GM12878 (cell line): ENCODE results near the gene RNF25. TPM values are rescaled to one million over a fixed set of nuclear protein-coding genes. Genes with fewer than 3 reads are reported as not detected.

Experiments used
- ATAC-seq: fragments of 200-7000 bp; cut with Tn5 transposase; 3 replicates; pipeline ENCODE4 v1.9.1; 2020; ENCODE audit warnings: mild to moderate bottlenecking, moderate library complexity
- BruUV-seq: library from RNA; stranded (reverse); fragments of 400-500 nt; replicated peaks from 2 replicates; lab custom pipeline; 2021; lab: Mats Ljungman, UMichigan
- CTCF ChIA-PET: fragments of 300-600 bp; sonication (Branson Sonifier 250); formaldehyde crosslinking; extraction: SDS; loops from one replicate; lab custom pipeline; 2021; ENCODE audit warnings: inconsistent platforms; lab: Yijun Ruan, JAX
- POLR2A ChIA-PET: fragments of 350-600 bp; formaldehyde crosslinking; extraction: SDS; loops from one replicate; lab custom pipeline; 2021; ENCODE audit warnings: inconsistent platforms; lab: Charles Lee
- RAD21 ChIA-PET: fragments of 300-600 bp; sonication (Branson Sonifier 250); formaldehyde crosslinking; loops from one replicate; lab custom pipeline; 2023; ENCODE audit warnings: antibody characterized with exemption; ENCODE audit not compliant: unreplicated experiment; lab: Charles Lee
- SMC1A ChIA-PET: fragments of 300-600 bp; sonication (Branson Sonifier 250); formaldehyde crosslinking; loops from one replicate; lab custom pipeline; 2023; ENCODE audit not compliant: unreplicated experiment, uncharacterized antibody; lab: Charles Lee
- DNase-seq: peaks from one replicate; pipeline ENCODE4 v3.0.0-alpha.2; 2011; ENCODE audit warnings: low read depth, low spot score
- FAIRE-seq: peaks from 3 replicates; lab custom pipeline; 2011; peaks lifted over from hg19 to GRCh38; lab: Jason Lieb, UNC
- H2AFZ ChIP-seq: 2 replicates; pipeline ENCODE4 v1.6.0; 2011; ENCODE audit warnings: low read depth, low read length, control low read depth; ENCODE audit not compliant: control insufficient read depth
- H3K27ac ChIP-seq: 2 replicates; pipeline ENCODE4 v1.5.1; 2011; ENCODE audit warnings: control low read depth; ENCODE audit not compliant: control insufficient read depth, insufficient read depth
- H3K27me3 ChIP-seq, 2 experiments: replicated peaks in 1 of 2; 2 replicates each; pipeline versions ENCODE4 v1.6.0 to v1.6.1; 2011; ENCODE audit warnings: low read length in 1 of 2; ENCODE audit not compliant: control insufficient read depth in 2 of 2, insufficient read depth in 2 of 2
- H3K36me3 ChIP-seq, 2 experiments: 2 replicates each; pipeline ENCODE4 v1.5.1; 2011; ENCODE audit warnings: low read length in 1 of 2; ENCODE audit not compliant: control insufficient read depth in 2 of 2, insufficient read depth in 2 of 2
- H3K4me1 ChIP-seq: 2 replicates; pipeline ENCODE4 v1.6.1; 2011; ENCODE audit warnings: mild to moderate bottlenecking, low read length, moderate library complexity, mixed read lengths; ENCODE audit not compliant: control insufficient read depth, insufficient read depth
- H3K4me2 ChIP-seq: 2 replicates; pipeline ENCODE4 v1.6.0; 2011; ENCODE audit warnings: control low read depth; ENCODE audit not compliant: control insufficient read depth, insufficient read depth
- H3K4me3 ChIP-seq: fragments of 200-600 bp; sonication (generic); 2 replicates; pipeline ENCODE4 v1.5.1; 2016
- H3K79me2 ChIP-seq: 2 replicates; pipeline ENCODE4 v1.6.0; 2011; ENCODE audit warnings: low read length; ENCODE audit not compliant: control insufficient read depth, insufficient read depth
- H3K9ac ChIP-seq: 2 replicates; pipeline ENCODE4 v1.8.0; 2011; ENCODE audit warnings: low read length, control low read depth, mixed read lengths; ENCODE audit not compliant: control insufficient read depth, insufficient read depth
- H3K9me3 ChIP-seq: replicated peaks from 3 replicates; pipeline ENCODE4 v1.5.1; 2011; ENCODE audit warnings: mild to moderate bottlenecking, low read length; ENCODE audit not compliant: control insufficient read depth, insufficient read depth
- H4K20me1 ChIP-seq: 2 replicates; pipeline ENCODE4 v1.6.0; 2011; ENCODE audit not compliant: control insufficient read depth, insufficient read depth
- BRCA1 ChIP-seq: IDR thresholded peaks from 2 replicates; pipeline ENCODE4 v1.6.1; 2011; ENCODE audit warnings: low read depth, low read length, improper control_type of control experiment
- CREM ChIP-seq: IDR thresholded peaks from 2 replicates; pipeline ENCODE4 v1.6.1; 2014; ENCODE audit warnings: antibody characterized with exemption, low read depth
- MEF2B ChIP-seq: fragments of 450-650 bp; IDR thresholded peaks from 2 replicates; pipeline ENCODE4 v1.6.1; 2018; ENCODE audit warnings: mild to moderate bottlenecking, moderate library complexity; ENCODE audit not compliant: partially characterized antibody, poor library complexity, severe bottlenecking
- POLR2AphosphoS5 ChIP-seq: IDR thresholded peaks from 2 replicates; pipeline ENCODE4 v1.6.1; 2011; ENCODE audit warnings: mild to moderate bottlenecking, low read length, inconsistent platforms
- ZNF207 ChIP-seq: fragments of 450-650 bp; IDR thresholded peaks from 2 replicates; pipeline ENCODE4 v1.6.1; 2014; ENCODE audit warnings: antibody characterized with exemption, mild to moderate bottlenecking, borderline replicate concordance
- WGBS: methylation state at CpG from one replicate; pipeline ENCODE4 v1.1.6; 2016; ENCODE audit warnings: low lambda C conversion rate; ENCODE audit not compliant: insufficient replicate concordance, insufficient coverage; ENCODE audit errors: missing lambda C conversion rate; 5-methylcytosine and 5-hydroxymethylcytosine counted together
- in situ Hi-C: fragments of 300-500 bp; cut with MboI; formaldehyde crosslinking; loops from 9 replicates; pipeline ENCODE4 v1.14.3; 2018; ENCODE audit warnings: mixed read lengths
- intact Hi-C: fragments of 100-400 bp; cut with micrococcal nuclease; formaldehyde crosslinking; loops from one replicate; pipeline ENCODE4 v1.14.2; 2022; ENCODE audit not compliant: unreplicated experiment
- polyA plus RNA-seq, 11 experiments: library from polyadenylated mRNA; depleted of rRNA in 4 of 11; unstranded in 6 of 11; stranded (reverse) in 5 of 11; fragments of >200 nt; fragmentation: Nextera tagmentation in 4 of 11; fragmentation: Illumina TruSeq in 1 of 11; extraction: Ambion mirVana in 4 of 11; extraction: Trizol in 1 of 11; gene quantifications; 1 replicate in 1 of 11; 2 replicates in 10 of 11; pipeline versions ENCODE4 v1.2.1 to v1.2.3, GENCODE V29; 2011 to 2016; ENCODE audit warnings: inconsistent platforms in 2 of 11, missing spikeins in 2 of 11, low read depth in 1 of 11
- total RNA-seq, 4 experiments: library from RNA; depleted of rRNA in 3 of 4; stranded (reverse); fragments of >200 nt in 3 of 4; fragmentation: Illumina TruSeq in 1 of 4; extraction: Trizol in 1 of 4; gene quantifications; 2 replicates each; pipeline versions ENCODE4 v1.2.1 to v1.2.3, GENCODE V29; 2013 to 2021
- TF ChIP-seq, protein P1 (sequence below): fragments of 450-650 bp; IDR thresholded peaks from 2 replicates; pipeline ENCODE4 v1.6.1; 2017; ENCODE audit warnings: mild to moderate bottlenecking, moderate library complexity

Gene RNF25
- total and polyA plus RNA-seq, 10 of the 15 experiments (the other 5 are each of a cell fraction or from before 2014, with no cell fraction given), result 1.3 to 70.4 (median 28.4) TPM

DNA sequence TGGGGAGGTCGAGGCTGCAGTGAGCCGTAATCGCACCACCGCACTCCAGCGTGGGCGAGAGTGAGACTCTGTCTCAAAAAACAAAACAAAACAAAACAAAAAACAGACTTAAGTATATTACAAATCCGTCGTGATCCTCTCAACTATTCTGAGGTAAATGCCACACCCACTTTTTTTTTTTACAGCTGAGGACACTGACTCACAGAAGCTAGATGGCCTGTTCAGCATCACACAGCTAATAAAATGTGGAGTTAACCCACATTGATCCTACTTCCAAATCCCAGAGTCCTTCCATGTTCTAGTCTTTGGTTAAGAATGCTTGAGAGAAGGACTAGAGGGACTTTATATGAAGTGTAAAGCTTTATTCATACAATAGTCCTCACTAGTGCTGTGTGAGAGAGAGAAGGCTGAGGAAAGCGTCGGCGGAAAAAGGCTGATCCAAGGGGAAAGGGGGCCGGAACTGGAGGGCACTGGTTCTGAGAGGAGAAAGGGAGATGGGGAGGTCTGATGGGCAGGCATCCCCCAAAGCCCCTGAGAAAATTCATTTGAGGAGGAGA is 627 bp downstream of the RNF25 start:
- ATAC-seq (no peak), DNase-seq (no peak), FAIRE-seq (no peak)
- in situ Hi-C loops, result no loop called here
- peaks cover 13% of the 10 kb centered on the region for H3K79me2 ChIP-seq
- peak overlapping the region; percentile 99 for H2AFZ ChIP-seq
- ChIA-PET RAD21 (interaction anchor here (1.1 to 2.0 kb wide), 3 partner anchors 12 to 181 kb away, joined by 3 to 22 read pairs (median 3); partner anchors contain the start of genes BCS1L and ZNF142), SMC1A (interaction anchor here (1.4 to 3.1 kb wide), 4 partner anchors 12 to 51 kb away, joined by 3 to 22 read pairs (median 5); partner anchors contain the start of genes BCS1L and ZNF142), CTCF (interaction anchor here (0.6 to 5.7 kb wide), 9 partner anchors 11 to 400 kb away, joined by 3 to 48 read pairs (median 4); partner anchors contain the start of genes BCS1L and ZNF142), POLR2A (interaction anchor here (0.6 to 2.6 kb wide), 4 partner anchors 12 to 139 kb away, joined by 3 to 22 read pairs (median 5); partner anchors contain the start of genes BCS1L and ZNF142)
- 40% methylated on average over 12 of the region's 12 CpGs for WGBS
- intact Hi-C loops, result no loop called here
- H3K4me2 ChIP-seq, result peak overlapping the region; percentile 68
- H3K27me3 ChIP-seq, result no peaks in the 10 kb centered on the region
- peak overlapping the region; percentile 78 for H3K9ac ChIP-seq
- H3K36me3 ChIP-seq, result peaks cover 0 to 3% of the 10 kb centered on the region in 2 experiments; a peak in 1 of 4 replicates
- H3K9me3 ChIP-seq, result no peaks in the 10 kb centered on the region
- BruUV-seq, result TSS peak; percentile 91
- peak overlapping the region; percentile 82 for H3K27ac ChIP-seq
- no peak for TF ChIP-seq BRCA1
- TF ChIP-seq ZNF207, result no peak
- TF ChIP-seq MEF2B, result no peak
- TF ChIP-seq POLR2AphosphoS5, result no peak
- TF ChIP-seq, protein P1, sequence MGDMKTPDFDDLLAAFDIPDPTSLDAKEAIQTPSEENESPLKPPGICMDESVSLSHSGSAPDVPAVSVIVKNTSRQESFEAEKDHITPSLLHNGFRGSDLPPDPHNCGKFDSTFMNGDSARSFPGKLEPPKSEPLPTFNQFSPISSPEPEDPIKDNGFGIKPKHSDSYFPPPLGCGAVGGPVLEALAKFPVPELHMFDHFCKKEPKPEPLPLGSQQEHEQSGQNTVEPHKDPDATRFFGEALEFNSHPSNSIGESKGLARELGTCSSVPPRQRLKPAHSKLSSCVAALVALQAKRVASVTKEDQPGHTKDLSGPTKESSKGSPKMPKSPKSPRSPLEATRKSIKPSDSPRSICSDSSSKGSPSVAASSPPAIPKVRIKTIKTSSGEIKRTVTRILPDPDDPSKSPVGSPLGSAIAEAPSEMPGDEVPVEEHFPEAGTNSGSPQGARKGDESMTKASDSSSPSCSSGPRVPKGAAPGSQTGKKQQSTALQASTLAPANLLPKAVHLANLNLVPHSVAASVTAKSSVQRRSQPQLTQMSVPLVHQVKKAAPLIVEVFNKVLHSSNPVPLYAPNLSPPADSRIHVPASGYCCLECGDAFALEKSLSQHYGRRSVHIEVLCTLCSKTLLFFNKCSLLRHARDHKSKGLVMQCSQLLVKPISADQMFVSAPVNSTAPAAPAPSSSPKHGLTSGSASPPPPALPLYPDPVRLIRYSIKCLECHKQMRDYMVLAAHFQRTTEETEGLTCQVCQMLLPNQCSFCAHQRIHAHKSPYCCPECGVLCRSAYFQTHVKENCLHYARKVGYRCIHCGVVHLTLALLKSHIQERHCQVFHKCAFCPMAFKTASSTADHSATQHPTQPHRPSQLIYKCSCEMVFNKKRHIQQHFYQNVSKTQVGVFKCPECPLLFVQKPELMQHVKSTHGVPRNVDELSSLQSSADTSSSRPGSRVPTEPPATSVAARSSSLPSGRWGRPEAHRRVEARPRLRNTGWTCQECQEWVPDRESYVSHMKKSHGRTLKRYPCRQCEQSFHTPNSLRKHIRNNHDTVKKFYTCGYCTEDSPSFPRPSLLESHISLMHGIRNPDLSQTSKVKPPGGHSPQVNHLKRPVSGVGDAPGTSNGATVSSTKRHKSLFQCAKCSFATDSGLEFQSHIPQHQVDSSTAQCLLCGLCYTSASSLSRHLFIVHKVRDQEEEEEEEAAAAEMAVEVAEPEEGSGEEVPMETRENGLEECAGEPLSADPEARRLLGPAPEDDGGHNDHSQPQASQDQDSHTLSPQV, result no peak
- TF ChIP-seq CREM, result no peak
- peak overlapping the region; percentile 98 for H3K4me3 ChIP-seq
- H4K20me1 ChIP-seq, result no peaks in the 10 kb centered on the region
- H3K4me1 ChIP-seq, result 0 out of 2 replicates have a peak, but pooled peaks cover 6% of the 10 kb centered on the region
